Mesendoderm (in vitro differentiated cells): ENCODE results near the gene GTF2A1L.
A peak's percentile ranks its signal among the peaks of the same experiment; 100 is the strongest.
"Not testable (repeated sequence)": the region's sequence is repeated elsewhere in the genome, so short reads cannot be mapped to it uniquely, and the experiment has no call there.

Experiments
- DNase-seq: peaks from one replicate; pipeline ENCODE4 v3.0.0; 2013
- H2AK5ac ChIP-seq: 2 replicates; pipeline ENCODE4 v1.6.1; 2013; ENCODE audit warnings: low read length, inconsistent platforms
- H2BK120ac ChIP-seq: 2 replicates; pipeline ENCODE4 v1.6.1; 2013; ENCODE audit warnings: low read depth, mild to moderate bottlenecking, low read length, moderate library complexity, mixed read lengths
- H2BK15ac ChIP-seq: replicated peaks from 2 replicates; pipeline ENCODE4 v1.6.1; 2013; ENCODE audit warnings: low read depth, mild to moderate bottlenecking, moderate library complexity
- H2BK5ac ChIP-seq: 2 replicates; pipeline ENCODE4 v1.6.1; 2013; ENCODE audit warnings: low read length, inconsistent platforms
- H3K18ac ChIP-seq: 2 replicates; pipeline ENCODE4 v1.6.1; 2013; ENCODE audit warnings: mild to moderate bottlenecking, low read length, mixed read lengths
- H3K23ac ChIP-seq: one replicate; pipeline ENCODE4 v1.6.1; 2013; ENCODE audit warnings: low read length
- H3K27ac ChIP-seq: 2 replicates; pipeline ENCODE4 v1.5.1; 2013; ENCODE audit warnings: low read depth, mild to moderate bottlenecking, inconsistent platforms, low read length, moderate library complexity
- H3K27me3 ChIP-seq: 2 replicates; pipeline ENCODE4 v1.6.1; 2013; ENCODE audit warnings: low read length, control low read depth, mild to moderate bottlenecking, inconsistent platforms; ENCODE audit not compliant: insufficient read depth, poor library complexity
- H3K36me3 ChIP-seq: 2 replicates; pipeline ENCODE4 v1.6.1; 2013; ENCODE audit warnings: low read length, inconsistent platforms; ENCODE audit not compliant: control insufficient read depth, insufficient read depth
- H3K4ac ChIP-seq: one replicate; pipeline ENCODE4 v1.6.1; 2013; ENCODE audit warnings: low read depth, mild to moderate bottlenecking, low read length, moderate library complexity
- H3K4me1 ChIP-seq: 2 replicates; pipeline ENCODE4 v1.6.1; 2013; ENCODE audit warnings: low read depth, low read length, inconsistent platforms; ENCODE audit not compliant: control insufficient read depth
- H3K4me2 ChIP-seq: 2 replicates; pipeline ENCODE4 v1.6.1; 2013; ENCODE audit warnings: low read length
- H3K4me3 ChIP-seq: 2 replicates; pipeline ENCODE4 v1.5.1; 2013; ENCODE audit warnings: mild to moderate bottlenecking, low read length
- H3K56ac ChIP-seq: one replicate; pipeline ENCODE4 v1.6.1; 2013; ENCODE audit warnings: low read length
- H3K79me1 ChIP-seq: 2 replicates; pipeline ENCODE4 v1.6.1; 2013; ENCODE audit warnings: low read length, inconsistent platforms
- H3K79me2 ChIP-seq: 2 replicates; pipeline ENCODE4 v1.6.1; 2013; ENCODE audit warnings: mild to moderate bottlenecking, low read length; ENCODE audit not compliant: control insufficient read depth, insufficient read depth
- H3K9ac ChIP-seq: 2 replicates; pipeline ENCODE4 v1.6.1; 2013; ENCODE audit warnings: low read length, inconsistent platforms
- H4K5ac ChIP-seq: one replicate; pipeline ENCODE4 v1.6.1; 2013; ENCODE audit warnings: low read length
- H4K8ac ChIP-seq: one replicate; pipeline ENCODE4 v1.6.1; 2013; ENCODE audit warnings: low read depth, mild to moderate bottlenecking, control low read depth, low read length, moderate library complexity
- WGBS: extraction: QIAGEN DNeasy Blood & Tissue Kit; methylation state at CpG from one replicate; pipeline ENCODE4 v1.1.7; 2013; ENCODE audit warnings: low lambda C conversion rate, missing lambda C conversion rate; ENCODE audit not compliant: insufficient coverage; ENCODE audit errors: extremely low coverage; 5-methylcytosine and 5-hydroxymethylcytosine counted together

Gene GTF2A1L

GRCh38 chr2:48588745-48589144, 28.9 kb upstream of the GTF2A1L start:
- H3K27me3 ChIP-seq, result no peaks in the 10 kb centered on the region
- no peak overlapping the region for H3K4ac ChIP-seq
- H4K5ac ChIP-seq, result no peak overlapping the region
- peak; percentile 57 for DNase-seq
- H3K9ac ChIP-seq, result no peak overlapping the region
- no peaks in the 10 kb centered on the region for H3K4me1 ChIP-seq
- no peak overlapping the region for H2BK5ac ChIP-seq
- no peak overlapping the region for H3K27ac ChIP-seq
- H2BK120ac ChIP-seq, result no peak overlapping the region
- H3K18ac ChIP-seq, result no peak overlapping the region
- no peak overlapping the region for H3K4me3 ChIP-seq
- H3K4me2 ChIP-seq, result no peak overlapping the region
- H2AK5ac ChIP-seq, result no peak overlapping the region
- H3K56ac ChIP-seq, result peak overlapping the region; percentile 10
- no peaks in the 10 kb centered on the region for H3K79me2 ChIP-seq
- no peak overlapping the region for H2BK15ac ChIP-seq
- no peaks in the 10 kb centered on the region for H3K79me1 ChIP-seq
- WGBS, result no CpG with 5 or more reads among the region's 1 CpG
- no peak overlapping the region for H3K23ac ChIP-seq
- no peaks in the 10 kb centered on the region for H3K36me3 ChIP-seq
- no peak overlapping the region for H4K8ac ChIP-seq

- no peaks in the 10 kb centered on the region for H3K27me3 ChIP-seq
- no peak overlapping the region for H2BK120ac ChIP-seq
- no peak overlapping the region for H3K9ac ChIP-seq
- peak; percentile 32 for DNase-seq
- no CpG with 5 or more reads among the region's 5 CpGs for WGBS
- no peak overlapping the region for H3K4me2 ChIP-seq
- H3K4ac ChIP-seq, result no peak overlapping the region
- no peaks in the 10 kb centered on the region for H3K4me1 ChIP-seq
- H3K79me2 ChIP-seq, result no peaks in the 10 kb centered on the region
- H2BK15ac ChIP-seq, result no peak overlapping the region
- no peaks in the 10 kb centered on the region for H3K79me1 ChIP-seq
- H3K18ac ChIP-seq, result no peak overlapping the region
- no peak overlapping the region for H2BK5ac ChIP-seq
- no peaks in the 10 kb centered on the region for H3K36me3 ChIP-seq
- H4K8ac ChIP-seq, result no peak overlapping the region
- no peak overlapping the region for H3K27ac ChIP-seq
- peak overlapping the region; percentile 10 for H3K56ac ChIP-seq
- no peak overlapping the region for H4K5ac ChIP-seq
- no peak overlapping the region for H3K4me3 ChIP-seq
- no peak overlapping the region for H2AK5ac ChIP-seq
- H3K23ac ChIP-seq, result no peak overlapping the region
Observed at GRCh38 chr2:48589170-48589767, 28.4 kb upstream of the GTF2A1L start.

GRCh38 chr2:48590017-48590416, 27.6 kb upstream of the GTF2A1L start:
- Histone ChIP-seq H3K4me2 (no peak overlapping the region), H3K9ac (no peak overlapping the region), H3K18ac (no peak overlapping the region), H3K4me3 (no peak overlapping the region), H4K5ac (no peak overlapping the region), H3K23ac (no peak overlapping the region), H2BK15ac (no peak overlapping the region), H3K56ac (no peak overlapping the region), H2BK5ac (no peak overlapping the region), H3K79me1 (no peaks in the 10 kb centered on the region), H3K79me2 (no peaks in the 10 kb centered on the region), H3K4ac (no peak overlapping the region), H2AK5ac (no peak overlapping the region), H4K8ac (no peak overlapping the region), H3K27ac (no peak overlapping the region), H2BK120ac (no peak overlapping the region), H3K36me3 (no peaks in the 10 kb centered on the region), H3K27me3 (no peaks in the 10 kb centered on the region), H3K4me1 (no peaks in the 10 kb centered on the region)
- DNase-seq, result no peak
- WGBS, result no CpG with 5 or more reads among the region's 1 CpG

GRCh38 chr2:48592067-48592466, 25.6 kb upstream of the GTF2A1L start:
- no peak overlapping the region for H3K27ac ChIP-seq
- H3K23ac ChIP-seq, result no peak overlapping the region
- H3K4me2 ChIP-seq, result no peak overlapping the region
- H3K4ac ChIP-seq, result no peak overlapping the region
- no peak overlapping the region for H3K18ac ChIP-seq
- H2AK5ac ChIP-seq, result no peak overlapping the region
- H2BK120ac ChIP-seq, result no peak overlapping the region
- H3K79me1 ChIP-seq, result no peaks in the 10 kb centered on the region
- no peak overlapping the region for H4K8ac ChIP-seq
- no peak overlapping the region for H3K4me3 ChIP-seq
- no peak overlapping the region for H4K5ac ChIP-seq
- H3K79me2 ChIP-seq, result no peaks in the 10 kb centered on the region
- no peak overlapping the region for H2BK15ac ChIP-seq
- DNase-seq, result no peak
- no peak overlapping the region for H3K9ac ChIP-seq
- no CpG with 5 or more reads among the region's 2 CpGs for WGBS
- no peaks in the 10 kb centered on the region for H3K4me1 ChIP-seq
- no peaks in the 10 kb centered on the region for H3K27me3 ChIP-seq
- no peak overlapping the region for H2BK5ac ChIP-seq
- H3K36me3 ChIP-seq, result no peaks in the 10 kb centered on the region
- no peak overlapping the region for H3K56ac ChIP-seq

GRCh38 chr2:48596751-48597150, 20.9 kb upstream of the GTF2A1L start:
- not testable (repeated sequence) for H3K36me3 ChIP-seq, H3K56ac ChIP-seq, H3K27ac ChIP-seq, H3K4me3 ChIP-seq, H2BK5ac ChIP-seq, H2BK120ac ChIP-seq, H3K4ac ChIP-seq, H3K79me2 ChIP-seq, H2BK15ac ChIP-seq, DNase-seq, H4K8ac ChIP-seq, H3K18ac ChIP-seq, H3K23ac ChIP-seq, H3K4me2 ChIP-seq, H3K27me3 ChIP-seq, H2AK5ac ChIP-seq, H3K4me1 ChIP-seq, H4K5ac ChIP-seq, H3K79me1 ChIP-seq, H3K9ac ChIP-seq
- WGBS, result no CpG with 5 or more reads among the region's 7 CpGs

GRCh38 chr2:48597492-48597891, 20.2 kb upstream of the GTF2A1L start:
- H3K56ac ChIP-seq, result no peak overlapping the region
- DNase-seq, result no peak
- no peak overlapping the region for H2BK5ac ChIP-seq
- H4K8ac ChIP-seq, result no peak overlapping the region
- H3K4me3 ChIP-seq, result no peak overlapping the region
- H3K79me1 ChIP-seq, result no peaks in the 10 kb centered on the region
- H3K23ac ChIP-seq, result no peak overlapping the region
- no peak overlapping the region for H3K9ac ChIP-seq
- H2AK5ac ChIP-seq, result no peak overlapping the region
- no peak overlapping the region for H4K5ac ChIP-seq
- no peaks in the 10 kb centered on the region for H3K79me2 ChIP-seq
- no peak overlapping the region for H2BK120ac ChIP-seq
- no peak overlapping the region for H2BK15ac ChIP-seq
- no peak overlapping the region for H3K18ac ChIP-seq
- no CpG with 5 or more reads among the region's 2 CpGs for WGBS
- H3K4ac ChIP-seq, result no peak overlapping the region
- H3K27ac ChIP-seq, result no peak overlapping the region
- H3K4me1 ChIP-seq, result no peaks in the 10 kb centered on the region
- no peaks in the 10 kb centered on the region for H3K27me3 ChIP-seq
- no peaks in the 10 kb centered on the region for H3K36me3 ChIP-seq
- H3K4me2 ChIP-seq, result no peak overlapping the region
